Measurements from ENCODE around the gene CPZ. TPM values are rescaled to one million over a fixed set of nuclear protein-coding genes. Genes with fewer than 3 reads are reported as not detected.
"Not testable (repeated sequence)": the region's sequence is repeated elsewhere in the genome, so short reads cannot be mapped to it uniquely, and the experiment has no call there.

CPZ gene
- total RNA-seq, 1 experiment from 2014 or later: 13.2 TPM

DNA sequence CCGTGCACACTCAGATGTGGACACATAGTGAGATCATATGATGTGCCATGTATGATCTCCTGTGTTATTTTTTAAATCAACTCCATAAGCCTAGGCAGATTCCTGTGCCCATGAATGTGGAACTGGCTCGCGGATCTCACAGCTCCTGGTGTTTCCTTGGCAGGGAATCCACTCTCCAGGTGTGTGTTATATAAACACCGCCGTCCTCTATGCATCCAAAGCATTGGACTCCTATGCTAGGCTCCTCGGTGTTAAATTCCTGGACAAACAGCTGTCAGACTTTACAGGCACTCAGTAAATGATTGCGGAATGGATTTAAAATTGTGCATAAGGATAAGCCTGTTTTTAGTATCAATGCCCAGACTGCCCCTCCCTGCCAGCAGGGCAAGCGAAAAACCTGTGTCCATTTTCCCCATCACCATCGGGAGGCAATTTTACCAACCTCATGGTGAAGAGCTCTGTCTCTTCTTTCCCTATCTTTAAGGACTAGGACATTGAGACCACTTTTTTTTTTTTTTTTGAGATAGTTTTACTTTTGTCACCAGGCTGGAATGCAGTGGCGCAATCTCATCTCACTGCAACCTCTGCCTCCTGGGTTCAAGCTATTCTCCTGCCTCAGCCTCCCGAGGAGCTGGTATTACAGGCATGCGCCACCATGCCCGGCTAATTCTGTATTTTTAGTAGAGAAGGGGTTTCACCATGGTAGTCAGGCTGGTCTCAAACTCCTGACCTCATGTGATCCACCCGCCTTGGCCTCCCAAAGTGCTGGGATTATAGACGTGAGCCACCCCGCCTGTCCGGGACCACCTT lies 36.0 kb upstream of the CPZ start:
- DNase-seq (ENCODE audit: low read depth): peak; percentile 43

DNA sequence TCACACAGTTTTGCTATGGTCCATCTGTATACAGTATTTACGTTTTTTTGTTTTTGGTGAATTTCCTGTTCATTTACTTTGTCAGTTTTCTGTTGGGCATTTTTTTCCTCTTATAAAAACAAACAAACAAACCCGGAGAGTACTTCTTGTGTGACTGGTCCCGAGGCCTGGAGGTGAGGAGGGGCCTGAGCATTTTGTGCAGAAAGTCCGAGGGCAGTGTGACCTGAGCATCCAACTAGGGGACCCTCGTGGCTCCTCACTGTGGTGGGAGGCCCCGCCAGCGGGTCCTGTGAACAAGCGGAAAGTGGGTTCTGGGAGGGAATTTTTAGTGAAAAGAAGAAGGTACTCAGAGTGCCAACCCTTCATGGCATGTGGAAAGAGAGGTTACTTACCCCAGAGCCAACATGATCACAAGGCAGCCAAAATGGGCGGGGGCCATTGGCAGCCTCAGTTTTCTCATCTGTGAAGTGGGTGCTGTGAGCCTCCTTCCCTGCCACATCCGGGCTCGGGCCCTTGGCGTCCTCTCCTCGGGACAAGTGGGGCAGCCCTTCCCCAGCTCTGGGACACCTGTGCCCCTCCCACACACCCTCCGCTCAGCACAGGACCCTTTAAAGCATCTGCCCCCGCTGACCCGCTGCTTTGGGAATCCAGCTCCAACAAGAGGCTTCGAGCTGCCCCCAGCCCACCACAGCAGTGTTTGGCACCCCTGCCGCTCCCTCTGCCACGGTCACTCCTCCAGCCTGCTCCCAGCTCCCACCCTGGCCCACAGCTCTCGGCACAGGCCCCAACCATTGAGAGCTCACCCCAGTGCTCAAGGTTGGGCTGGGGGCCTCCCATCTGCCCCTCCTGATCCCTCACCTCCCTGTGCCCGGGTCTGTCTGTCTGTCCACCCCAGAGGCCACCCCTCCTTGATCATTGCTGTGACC lies 35.2 kb upstream of the CPZ start:
- no peak for DNase-seq (ENCODE audit: low read depth)

DNA sequence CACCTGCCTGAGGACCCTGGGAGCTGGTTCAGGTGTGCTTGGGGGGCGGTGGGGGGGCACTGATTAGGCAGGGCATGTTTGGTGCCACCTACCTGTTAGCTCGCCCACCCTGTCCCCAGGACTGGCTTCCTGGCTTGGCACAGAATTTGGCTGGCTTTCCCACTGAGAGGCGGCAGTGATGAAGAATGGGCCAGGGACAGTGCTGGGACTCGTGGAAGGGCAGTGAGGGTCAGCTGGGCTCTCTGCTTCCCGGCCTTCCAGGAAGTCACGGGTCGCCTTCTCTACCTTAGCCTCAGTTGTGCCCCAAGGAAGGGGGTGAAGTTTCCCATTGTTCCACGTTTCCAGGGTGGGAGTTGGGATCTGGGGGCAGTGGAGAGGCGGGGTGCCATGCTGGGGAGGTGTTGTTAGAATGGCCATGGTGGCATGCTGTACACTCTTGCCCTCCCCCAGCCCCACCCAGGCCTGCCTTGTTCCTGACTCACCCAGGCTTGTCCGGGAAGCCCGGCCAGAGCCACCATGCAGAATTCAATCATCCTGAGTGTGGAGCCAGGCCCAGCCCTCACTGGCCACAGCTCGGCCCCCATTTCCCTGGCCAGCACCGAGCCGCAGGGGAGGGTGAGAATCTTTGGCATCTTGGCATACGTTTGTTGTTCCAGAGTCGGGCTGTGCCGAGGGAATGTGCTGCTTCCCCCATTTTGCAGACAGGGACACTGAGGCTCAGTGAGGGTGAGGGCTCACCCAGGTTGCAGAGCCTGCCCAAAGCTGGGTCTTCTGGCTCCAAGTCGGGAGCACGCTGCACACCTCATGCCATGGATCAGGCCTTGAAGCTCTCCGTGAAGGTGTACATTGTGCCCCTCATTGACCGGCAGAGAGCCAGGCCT lies 34.2 kb upstream of the CPZ start:
- DNase-seq (ENCODE audit: low read depth): peak; percentile 76

DNA sequence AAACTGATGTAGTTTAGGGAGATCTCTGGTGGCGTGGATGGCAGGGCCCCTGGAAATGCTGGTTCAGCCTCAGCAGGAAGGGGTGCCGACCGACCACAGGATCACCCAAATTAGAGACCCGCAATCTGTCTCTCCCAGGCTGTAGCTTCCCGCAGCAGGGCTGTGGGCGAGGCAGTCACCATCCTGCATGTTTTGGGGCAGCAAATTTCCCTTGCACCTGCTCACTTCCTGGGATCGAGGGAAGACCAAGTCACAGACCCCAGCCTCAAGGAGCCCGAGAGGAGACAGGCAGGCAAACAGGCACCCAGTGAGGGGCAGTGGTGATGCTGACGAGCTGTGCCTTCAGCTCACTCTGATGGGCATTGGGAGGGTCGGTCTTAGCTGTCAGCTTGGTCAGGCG lies 33.6 kb upstream of the CPZ start:
- DNase-seq (ENCODE audit: low read depth): no peak

DNA sequence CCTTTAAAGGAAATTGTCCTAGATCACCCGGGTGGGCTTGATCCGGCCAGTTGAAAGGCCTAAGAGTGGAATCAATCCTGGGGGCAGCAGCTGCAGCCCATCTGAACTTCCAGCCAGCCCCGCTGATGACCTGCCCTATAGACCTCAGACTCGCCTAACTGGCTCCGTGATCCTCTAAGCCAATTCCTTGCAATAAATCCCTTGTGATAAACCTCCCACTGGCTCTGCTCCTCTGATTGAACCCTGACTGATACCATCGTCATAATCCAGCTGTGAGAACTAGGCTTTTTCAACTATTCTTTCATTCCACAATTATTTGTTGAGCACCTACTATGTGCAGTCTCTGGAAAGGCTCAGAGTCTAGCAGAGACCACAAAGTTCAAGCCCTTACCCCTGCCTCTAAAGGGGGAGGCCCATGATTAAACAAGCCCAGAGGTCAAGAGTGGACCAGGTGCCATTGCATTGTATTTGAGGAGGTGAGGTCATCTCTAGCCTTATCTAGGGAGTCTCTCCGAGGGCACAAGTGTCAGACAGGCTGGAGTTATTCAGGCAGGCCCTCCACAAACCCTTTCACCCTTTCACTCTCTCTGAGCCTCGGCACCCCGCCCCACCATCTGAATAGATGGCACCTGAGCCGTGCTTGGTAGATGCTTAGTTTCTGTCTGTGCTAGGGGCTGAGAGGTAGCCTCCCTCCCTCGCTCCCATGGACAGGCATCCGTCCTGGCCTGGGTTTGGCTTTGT lies 32.9 kb upstream of the CPZ start:
- no peak for DNase-seq (ENCODE audit: low read depth)

DNA sequence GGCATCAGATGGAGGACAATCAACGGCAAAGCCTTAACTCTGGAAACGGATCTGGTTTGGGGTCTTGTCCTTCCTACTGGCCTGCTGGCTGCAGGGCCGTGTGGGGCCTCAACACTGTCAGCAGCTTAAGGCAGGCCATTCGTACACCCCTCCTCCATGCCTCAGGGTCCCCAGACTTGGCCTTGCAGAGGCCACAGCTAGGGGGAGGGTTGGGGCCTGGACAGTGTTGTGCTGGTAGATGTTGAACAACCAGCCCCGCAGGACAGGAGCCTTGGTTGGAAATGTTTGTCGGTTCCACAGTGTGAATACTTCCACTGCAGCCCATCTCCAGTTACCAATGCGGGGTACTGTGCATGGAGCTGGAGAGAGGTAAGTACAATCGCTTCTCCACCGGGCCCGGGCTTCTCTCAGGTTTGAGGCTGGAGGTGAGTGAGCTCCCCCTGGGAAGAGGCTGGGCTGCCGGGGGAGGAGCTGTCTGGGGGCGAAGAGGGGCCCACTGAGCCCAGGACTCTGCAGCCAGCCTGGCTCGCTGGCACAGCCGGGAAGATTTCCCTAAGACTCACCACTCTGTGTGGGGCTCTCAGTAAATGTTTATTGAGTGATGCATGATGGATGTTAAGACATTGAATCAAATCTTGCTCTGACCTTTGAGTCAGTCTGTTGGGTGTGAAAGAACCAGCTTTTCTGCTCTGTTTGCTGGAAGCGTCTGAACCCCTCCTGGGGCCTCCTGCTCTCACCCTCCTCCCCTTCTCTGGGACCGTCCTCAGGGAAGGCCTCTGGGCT lies 32.1 kb upstream of the CPZ start:
- DNase-seq (ENCODE audit: low read depth): peak; percentile 57

DNA sequence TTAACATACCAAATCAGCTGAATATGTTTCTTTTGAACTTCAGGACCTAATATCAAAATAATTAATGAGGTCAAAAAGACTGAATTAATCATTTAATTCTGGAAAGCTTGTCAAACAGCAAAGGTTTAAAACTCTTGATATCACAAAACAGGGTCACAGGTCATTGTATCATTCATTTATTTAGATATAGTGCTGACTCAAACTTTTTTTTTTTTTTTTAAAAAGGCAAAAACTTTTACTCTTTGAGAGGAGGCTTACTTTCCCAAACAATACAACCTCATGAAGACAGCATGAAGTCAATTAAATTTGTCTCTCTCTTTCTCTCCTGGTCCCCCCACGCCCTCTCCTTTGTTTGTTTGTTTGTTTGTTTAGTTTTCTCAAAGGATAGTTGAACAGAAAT lies 28.0 kb upstream of the CPZ start:
- no peak for DNase-seq (ENCODE audit: low read depth)

DNA sequence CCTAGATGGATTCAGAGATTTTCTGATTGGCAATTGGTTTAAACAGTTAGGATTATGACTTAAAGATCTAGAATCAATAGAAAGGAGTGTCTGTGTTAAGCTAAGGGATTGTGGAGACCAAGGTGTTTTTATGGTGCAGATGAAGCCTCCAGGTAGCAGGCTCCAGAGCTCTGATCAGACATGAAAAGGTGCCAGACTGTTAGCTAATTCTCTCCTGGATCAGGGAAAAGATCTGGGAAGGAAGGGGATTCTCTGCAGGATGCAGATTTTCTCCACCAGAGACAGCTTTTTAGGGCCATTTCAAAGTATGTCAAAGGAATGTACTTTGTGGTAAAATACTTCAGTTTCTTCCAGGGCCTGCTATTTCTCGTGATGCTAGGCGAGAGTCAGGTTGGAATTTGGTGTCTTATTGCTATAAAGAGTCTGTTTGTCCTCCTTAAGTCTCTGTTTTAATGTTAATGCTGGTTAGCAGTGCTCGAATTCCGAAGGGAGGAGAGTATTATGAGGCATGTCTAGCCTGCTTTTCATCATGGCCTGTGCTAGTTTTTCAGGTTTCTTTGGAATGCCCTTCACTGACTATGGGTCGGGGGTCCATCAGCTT lies 24.4 kb upstream of the CPZ start:
- DNase-seq (ENCODE audit: low read depth): peak; percentile 25

DNA sequence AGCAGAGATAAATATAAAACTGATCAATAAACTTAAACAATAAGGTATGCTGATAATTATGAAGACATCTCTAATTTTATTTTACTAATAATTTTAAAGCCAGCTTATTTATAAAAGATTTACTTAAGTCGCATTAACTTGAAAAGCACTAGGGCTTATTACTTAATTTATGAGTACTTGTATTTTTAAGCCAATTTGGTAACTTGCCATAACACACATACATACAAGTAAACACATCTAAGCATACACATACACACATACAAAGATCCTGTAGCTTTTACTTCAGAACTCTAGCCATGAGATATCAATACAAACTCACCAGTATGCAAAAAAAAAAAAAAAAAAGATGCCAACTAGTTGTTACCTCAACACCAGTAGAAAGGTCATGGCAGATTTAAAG lies 22.4 kb upstream of the CPZ start:
- DNase-seq (ENCODE audit: low read depth): no peak

DNA sequence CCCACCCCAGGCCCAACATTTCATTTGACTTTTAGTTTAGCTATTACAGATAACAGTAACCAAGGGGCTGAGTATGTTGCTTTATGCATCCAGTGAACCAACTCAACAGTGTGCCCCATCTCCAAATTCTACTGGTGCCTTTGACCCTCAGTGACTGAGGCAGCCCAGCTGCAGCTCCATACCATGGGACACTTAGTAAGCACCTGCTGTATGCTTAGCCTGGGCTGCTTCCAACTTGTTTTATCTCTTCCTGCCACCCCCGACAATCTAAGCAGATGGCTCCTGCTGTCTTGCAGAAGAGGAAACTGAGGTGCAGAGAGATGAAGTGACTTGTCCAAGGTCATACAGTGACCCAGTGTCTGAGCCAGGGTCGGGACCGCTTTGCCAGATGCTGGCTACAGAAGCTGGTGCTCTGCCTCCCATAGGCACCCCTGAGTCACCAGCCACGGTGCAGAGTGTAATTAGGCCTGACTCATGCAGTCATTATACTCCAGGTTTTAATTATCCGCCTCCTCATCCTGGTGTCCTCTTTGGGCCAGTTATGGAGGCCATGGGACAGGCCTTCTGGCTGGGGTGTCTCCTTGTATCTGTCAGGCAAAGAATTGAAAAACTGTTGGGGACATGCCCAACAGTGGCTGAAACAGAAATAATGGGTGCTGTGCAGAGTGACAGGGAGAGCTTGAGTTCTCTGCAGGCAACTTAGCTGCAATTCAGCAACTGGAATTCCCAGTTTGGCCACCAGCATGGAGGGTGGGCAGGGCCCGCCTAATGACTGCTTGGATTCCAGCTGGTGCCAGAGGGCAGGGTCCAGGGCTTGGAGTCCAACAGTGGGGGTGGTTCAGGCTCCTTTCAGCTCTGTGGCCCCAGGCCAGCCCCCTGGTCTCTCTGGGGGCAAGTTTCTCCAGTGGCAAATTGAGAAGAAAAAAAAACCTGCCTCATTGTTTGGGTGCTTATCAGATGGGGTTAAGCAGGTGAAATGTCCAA lies 20.6 kb upstream of the CPZ start:
- DNase-seq (ENCODE audit: low read depth): peak; percentile 64

DNA sequence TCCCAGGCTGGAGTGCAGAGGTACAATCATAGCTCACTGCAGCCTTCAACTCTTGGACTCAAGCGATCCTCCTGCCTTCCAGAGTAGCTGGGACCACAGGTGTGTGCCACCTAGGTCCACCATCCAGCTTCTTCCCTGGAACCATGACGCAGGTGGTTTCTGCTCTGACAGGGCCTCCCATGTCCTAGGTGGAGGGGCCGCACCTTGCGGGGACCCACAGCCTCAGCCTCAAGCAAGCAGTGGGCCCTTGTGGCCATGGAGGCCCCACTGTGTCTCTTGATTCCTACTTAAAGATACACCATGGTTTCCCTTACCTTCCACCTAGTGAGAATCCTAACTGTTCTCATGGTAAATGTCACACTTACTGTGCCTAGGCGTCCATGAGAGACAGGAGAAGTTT lies 19.3 kb upstream of the CPZ start:
- DNase-seq (ENCODE audit: low read depth): no peak

DNA sequence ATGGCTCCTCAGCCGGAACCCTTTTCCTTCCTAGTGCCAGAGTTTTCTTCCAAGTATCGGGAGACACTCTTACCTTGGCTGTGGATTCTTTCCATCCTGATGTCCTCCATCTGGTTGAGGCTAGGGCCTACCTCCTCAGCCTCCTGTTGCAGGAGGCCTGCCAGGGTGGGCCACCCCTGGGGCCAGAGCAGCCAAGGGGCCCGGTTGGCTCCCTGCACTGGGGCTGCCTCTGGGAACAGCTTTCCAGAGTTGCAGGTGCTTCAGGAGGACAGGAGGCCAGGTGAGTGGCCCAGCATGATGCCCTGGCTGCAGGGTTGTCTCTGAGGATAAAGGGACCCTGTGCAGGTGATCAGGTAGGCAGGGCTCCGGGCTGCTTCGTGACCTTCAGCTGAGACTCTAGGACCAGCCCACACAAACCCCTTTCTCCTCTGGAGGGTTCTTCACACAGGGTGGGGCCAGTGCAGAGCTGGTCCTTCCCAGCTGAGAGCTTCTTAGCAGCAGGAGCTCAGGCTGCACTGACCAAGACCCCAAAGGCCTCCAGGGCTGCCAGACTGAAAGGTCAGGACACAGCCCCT lies 17.7 kb upstream of the CPZ start:
- no peak for DNase-seq (ENCODE audit: low read depth)

DNA sequence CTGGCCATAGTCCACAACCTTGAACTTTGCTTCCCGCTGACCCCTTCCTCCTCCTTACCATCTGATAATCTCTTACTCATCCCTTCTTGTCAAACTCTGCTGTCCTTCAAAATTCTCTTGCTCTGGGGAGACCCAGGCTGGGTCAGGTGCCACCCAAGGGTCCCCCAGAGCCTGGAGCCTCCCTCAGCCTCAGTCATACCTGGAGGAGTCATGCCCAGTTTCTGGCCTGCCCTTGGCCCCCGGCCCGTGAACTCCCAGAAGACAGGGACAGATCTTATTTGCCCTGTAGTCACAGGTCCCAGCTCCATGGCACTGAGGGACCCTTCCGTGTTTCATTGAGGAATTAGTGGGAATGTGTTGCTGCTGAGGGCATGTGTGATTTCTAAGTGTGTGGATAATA lies 17.1 kb upstream of the CPZ start:
- no peak for DNase-seq (ENCODE audit: low read depth)

DNA sequence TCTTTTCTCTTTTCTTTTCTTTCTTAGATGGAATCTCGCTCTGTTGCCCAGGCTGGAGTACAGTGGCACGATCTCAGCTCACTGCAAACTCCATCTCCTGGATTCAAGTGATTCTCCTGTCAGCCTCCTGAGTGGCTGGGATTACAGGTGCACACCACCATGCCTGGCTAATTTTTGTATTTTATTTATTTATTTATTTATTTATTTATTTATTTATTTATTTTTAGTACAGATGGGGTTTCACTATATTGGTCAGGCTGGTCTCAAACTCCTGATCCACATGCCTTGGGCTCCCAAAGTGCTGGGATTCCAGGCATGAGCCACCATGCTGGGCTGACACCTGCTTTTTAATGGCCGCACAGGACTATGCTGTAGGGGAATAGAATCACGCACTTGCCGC lies 16.0 kb upstream of the CPZ start:
- not testable (repeated sequence) for DNase-seq (ENCODE audit: low read depth)

DNA sequence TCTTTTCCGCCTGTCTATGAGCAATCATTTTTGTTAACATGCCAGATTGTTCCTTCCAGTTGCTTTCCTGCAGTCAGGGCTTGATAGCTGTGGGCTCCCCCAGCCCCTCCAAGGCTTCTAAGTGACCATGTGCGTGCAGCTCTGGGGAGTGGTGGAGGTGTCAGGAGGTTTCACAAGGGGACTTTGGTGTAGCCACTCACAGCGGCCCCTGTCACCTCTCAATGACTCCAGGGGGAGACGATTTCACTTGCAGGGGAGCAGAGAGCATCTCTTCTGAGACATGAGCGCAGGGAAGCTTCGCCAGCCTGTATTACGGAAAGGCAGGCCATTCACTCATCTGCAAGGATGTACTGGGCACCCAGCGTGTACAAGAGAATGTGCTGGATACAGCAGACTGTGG lies 15.5 kb upstream of the CPZ start:
- DNase-seq (ENCODE audit: low read depth): no peak

DNA sequence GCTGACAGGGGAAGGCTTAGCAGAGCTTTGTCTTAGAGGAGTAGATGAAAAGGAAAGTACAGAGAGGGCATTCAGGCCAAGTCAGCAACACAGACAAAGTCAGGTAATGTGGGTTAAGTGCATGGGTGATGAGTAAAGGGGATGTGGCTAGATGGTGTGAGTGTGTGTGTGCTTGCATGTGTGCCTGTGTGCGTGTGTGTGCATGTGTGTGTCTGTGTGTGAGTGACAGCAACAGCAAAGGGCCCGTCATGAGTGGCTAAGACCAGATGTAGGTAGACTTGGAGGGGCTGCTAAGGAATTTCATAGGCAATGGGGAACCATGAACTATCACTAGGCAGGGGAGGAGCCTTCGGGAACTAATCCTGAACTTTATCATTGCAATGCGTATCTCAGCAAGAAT lies 14.6 kb upstream of the CPZ start:
- no peak for DNase-seq (ENCODE audit: low read depth)

DNA sequence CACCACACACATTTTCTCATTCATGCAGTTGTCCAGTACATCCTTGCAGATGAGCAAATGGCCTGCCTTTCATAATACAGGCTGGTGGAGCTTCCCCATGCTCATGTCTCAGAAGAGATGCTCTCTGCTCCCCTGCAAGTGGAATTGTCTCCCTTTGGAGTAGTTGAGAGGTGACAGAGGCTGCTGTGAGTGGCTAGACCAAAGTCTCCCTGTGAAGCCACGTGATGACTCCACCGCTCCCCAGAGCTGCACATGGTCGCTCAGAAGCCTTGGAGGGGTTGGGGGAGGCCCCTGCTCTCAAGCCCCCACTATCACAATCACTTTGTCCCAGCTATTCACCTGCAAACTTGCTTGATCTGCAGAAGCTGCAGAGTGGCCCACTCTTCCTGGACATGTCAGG lies 13.8 kb upstream of the CPZ start:
- DNase-seq (ENCODE audit: low read depth): no peak

DNA sequence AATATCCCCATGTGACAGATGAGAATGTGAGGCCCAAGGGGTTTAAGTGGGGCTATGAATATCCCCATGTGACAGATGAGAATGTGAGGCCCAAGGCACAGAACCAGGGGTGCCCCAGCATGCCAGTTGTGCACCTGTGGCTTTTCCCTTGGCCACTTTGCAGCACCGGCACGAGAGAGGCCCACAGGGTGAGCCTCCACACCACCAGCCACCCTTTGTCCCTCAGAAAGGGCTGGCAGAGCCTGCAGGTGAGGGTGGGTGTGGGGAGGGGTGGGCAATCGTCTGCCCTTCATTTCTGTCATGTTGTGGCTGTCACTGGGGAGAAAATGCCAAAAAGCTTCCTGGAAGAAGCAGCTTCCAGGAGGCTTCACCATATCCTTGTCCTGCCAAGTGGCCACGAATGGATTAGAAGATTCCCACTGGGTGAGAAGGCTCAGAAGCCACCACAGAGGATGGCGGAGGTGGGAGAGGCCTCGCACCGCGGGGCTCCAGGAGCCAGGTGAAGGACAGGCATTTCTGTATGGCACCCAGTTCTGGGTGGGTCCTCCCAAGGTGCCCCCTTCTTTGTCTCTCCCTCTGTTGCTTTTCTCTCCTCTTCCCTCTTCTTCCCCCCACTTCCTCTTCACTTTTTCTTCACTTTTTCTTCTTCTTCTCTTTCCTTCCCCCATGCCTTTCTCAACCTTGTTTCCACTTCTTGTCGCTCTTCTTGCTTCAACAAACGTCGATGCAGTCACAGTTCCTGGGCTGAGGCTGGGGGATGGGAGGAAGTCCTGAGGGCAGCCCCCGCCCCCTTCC lies 12.8 kb upstream of the CPZ start:
- DNase-seq (ENCODE audit: low read depth): no peak

All from M059J (cell line).